Rectal smooth muscle tissue (tissue), 1 donor: ENCODE results near the gene NUDT2.
"Not testable (repeated sequence)": the region's sequence is repeated elsewhere in the genome, so short reads cannot be mapped to it uniquely, and the experiment has no call there.

ENCODE experiments used
- H3K27ac ChIP-seq: one replicate; pipeline ENCODE4 v1.7.0; 2013; ENCODE audit warnings: low read depth, low read length, inconsistent platforms
- H3K27me3 ChIP-seq: one replicate; pipeline ENCODE4 v1.7.0; 2013; ENCODE audit warnings: low read length; ENCODE audit not compliant: control insufficient read depth, insufficient read depth
- H3K36me3 ChIP-seq: one replicate; pipeline ENCODE4 v1.7.0; 2013; ENCODE audit warnings: low read length; ENCODE audit not compliant: control insufficient read depth, insufficient read depth
- H3K4me1 ChIP-seq: one replicate; pipeline ENCODE4 v1.7.0; 2013; ENCODE audit warnings: low read length; ENCODE audit not compliant: control insufficient read depth, insufficient read depth
- H3K4me3 ChIP-seq: one replicate; pipeline ENCODE4 v1.7.0; 2013; ENCODE audit warnings: low read length
- H3K9ac ChIP-seq: one replicate; pipeline ENCODE4 v1.7.0; 2013; ENCODE audit warnings: low read length

The NUDT2 gene

GRCh38 chr9:34321451-34321850 lies 7.9 kb upstream of the NUDT2 start:
- Histone ChIP-seq H3K4me3 (no peak overlapping the region), H3K9ac (no peak overlapping the region), H3K36me3 (no peaks in the 10 kb centered on the region), H3K4me1 (no peaks in the 10 kb centered on the region), H3K27ac (no peak overlapping the region), H3K27me3 (no peaks in the 10 kb centered on the region)

- Histone ChIP-seq H3K27me3 (no peaks in the 10 kb centered on the region), H3K9ac (no peak overlapping the region)
Observed at GRCh38 chr9:34322899-34323591, 6.3 kb upstream of the NUDT2 start.

GRCh38 chr9:34326690-34327089 lies 2.7 kb upstream of the NUDT2 start:
- Histone ChIP-seq H3K36me3 (no peaks in the 10 kb centered on the region), H3K27me3 (no peaks in the 10 kb centered on the region), H3K9ac (no peak overlapping the region)

More at GRCh38 chr9:34322899-34323591, 6.3 kb upstream of the NUDT2 start:
- Histone ChIP-seq H3K27ac (no peak overlapping the region), H3K36me3 (no peaks in the 10 kb centered on the region), H3K4me3 (no peak overlapping the region), H3K4me1 (no peaks in the 10 kb centered on the region)

GRCh38 chr9:34328500-34328986 lies 826 bp upstream of the NUDT2 start:
- Histone ChIP-seq H3K27ac (no peak overlapping the region), H3K36me3 (no peaks in the 10 kb centered on the region), H3K4me1 (peaks cover 4% of the 10 kb centered on the region)

More at GRCh38 chr9:34326690-34327089, 2.7 kb upstream of the NUDT2 start:
- Histone ChIP-seq H3K4me3 (no peak overlapping the region), H3K4me1 (peaks cover 4% of the 10 kb centered on the region), H3K27ac (no peak overlapping the region)

GRCh38 chr9:34331196-34331595 lies 1.8 kb downstream of the NUDT2 start:
- peaks cover 6% of the 10 kb centered on the region for H3K4me1 ChIP-seq

More at GRCh38 chr9:34328500-34328986, 826 bp upstream of the NUDT2 start:
- Histone ChIP-seq H3K27me3 (no peaks in the 10 kb centered on the region), H3K4me3 (peak overlapping the region; percentile 98), H3K9ac (peak overlapping the region; percentile 32)

GRCh38 chr9:34332076-34332964 lies 3.0 kb downstream of the NUDT2 start:
- Histone ChIP-seq H3K9ac (no peak overlapping the region), H3K4me3 (no peak overlapping the region), H3K27ac (no peak overlapping the region), H3K27me3 (no peaks in the 10 kb centered on the region), H3K36me3 (no peaks in the 10 kb centered on the region), H3K4me1 (peaks cover 6% of the 10 kb centered on the region)

More at GRCh38 chr9:34331196-34331595, 1.8 kb downstream of the NUDT2 start:
- Histone ChIP-seq H3K9ac (no peak overlapping the region), H3K36me3 (no peaks in the 10 kb centered on the region), H3K4me3 (no peak overlapping the region), H3K27ac (no peak overlapping the region), H3K27me3 (no peaks in the 10 kb centered on the region)

- H3K4me1 ChIP-seq, result peaks cover 3% of the 10 kb centered on the region
- no peak overlapping the region for H3K9ac ChIP-seq
- H3K36me3 ChIP-seq, result no peaks in the 10 kb centered on the region
- H3K4me3 ChIP-seq, result no peak overlapping the region
- no peak overlapping the region for H3K27ac ChIP-seq
- no peaks in the 10 kb centered on the region for H3K27me3 ChIP-seq
Observed at GRCh38 chr9:34333836-34334235, 4.5 kb downstream of the NUDT2 start.

- H3K27ac ChIP-seq, result no peak overlapping the region
- H3K36me3 ChIP-seq, result peaks cover 3% of the 10 kb centered on the region
- no peak overlapping the region for H3K4me3 ChIP-seq
- peaks cover 2% of the 10 kb centered on the region for H3K4me1 ChIP-seq
- no peak overlapping the region for H3K9ac ChIP-seq
- no peaks in the 10 kb centered on the region for H3K27me3 ChIP-seq
Observed at GRCh38 chr9:34334337-34334824, 5.0 kb downstream of the NUDT2 start.

- Histone ChIP-seq H3K27me3 (no peaks in the 10 kb centered on the region), H3K4me3 (no peak overlapping the region), H3K27ac (no peak overlapping the region), H3K4me1 (peaks cover 2% of the 10 kb centered on the region), H3K36me3 (peaks cover 3% of the 10 kb centered on the region), H3K9ac (no peak overlapping the region)
Observed at GRCh38 chr9:34334916-34335315, 5.5 kb downstream of the NUDT2 start.

- Histone ChIP-seq H3K9ac (no peak overlapping the region), H3K36me3 (peaks cover 6% of the 10 kb centered on the region), H3K4me3 (no peak overlapping the region), H3K4me1 (peaks cover 4% of the 10 kb centered on the region), H3K27me3 (no peaks in the 10 kb centered on the region), H3K27ac (no peak overlapping the region)
Observed at GRCh38 chr9:34335376-34335775, 6.0 kb downstream of the NUDT2 start.

GRCh38 chr9:34337403-34337802 lies 8.0 kb downstream of the NUDT2 start:
- Histone ChIP-seq H3K27me3 (no peaks in the 10 kb centered on the region), H3K4me1 (peaks cover 14% of the 10 kb centered on the region), H3K4me3 (no peak overlapping the region), H3K36me3 (peaks cover 7% of the 10 kb centered on the region), H3K27ac (no peak overlapping the region), H3K9ac (no peak overlapping the region)

GRCh38 chr9:34338079-34338478 lies 8.7 kb downstream of the NUDT2 start:
- H3K9ac ChIP-seq, H3K27me3 ChIP-seq, H3K4me3 ChIP-seq, H3K36me3 ChIP-seq: not testable (repeated sequence)
- Histone ChIP-seq H3K27ac (peak overlapping the region; percentile 2), H3K4me1 (peaks cover 21% of the 10 kb centered on the region)
